Stomach smooth muscle (tissue), 2 donors: ENCODE results near the gene OGFRL1.
"Not testable (repeated sequence)": the region's sequence is repeated elsewhere in the genome, so short reads cannot be mapped to it uniquely, and the experiment has no call there.

Experiments used
- H3K27ac ChIP-seq: one replicate; pipeline ENCODE4 v1.7.0; 2013; ENCODE audit warnings: mild to moderate bottlenecking, low read length, inconsistent platforms
- H3K27me3 ChIP-seq, 2 donors: one replicate each; pipeline ENCODE4 v1.7.0; 2013; ENCODE audit warnings: low read length in 2 of 2; ENCODE audit not compliant: insufficient read depth in 2 of 2, control insufficient read depth in 1 of 2
- H3K36me3 ChIP-seq, 2 donors: one replicate each; pipeline ENCODE4 v1.7.0; 2013; ENCODE audit warnings: low read length in 2 of 2; ENCODE audit not compliant: control insufficient read depth in 2 of 2, insufficient read depth in 2 of 2
- H3K4me1 ChIP-seq: one replicate; pipeline ENCODE4 v1.7.0; 2013; ENCODE audit warnings: low read length; ENCODE audit not compliant: control insufficient read depth, insufficient read depth
- H3K4me3 ChIP-seq, 2 donors: one replicate each; pipeline ENCODE4 v1.7.0; 2013; ENCODE audit warnings: low read length in 2 of 2
- H3K9ac ChIP-seq, 2 donors: one replicate each; pipeline ENCODE4 v1.7.0; 2013; ENCODE audit warnings: low read length in 2 of 2, mild to moderate bottlenecking in 1 of 2
- H3K9me3 ChIP-seq, 2 donors: one replicate each; pipeline ENCODE4 v1.7.0; 2013; ENCODE audit warnings: low read length in 2 of 2; ENCODE audit not compliant: control insufficient read depth in 2 of 2
- donor health status: healthy.
- donor health status: Pancreatic carcinoma.

OGFRL1 gene

DNA sequence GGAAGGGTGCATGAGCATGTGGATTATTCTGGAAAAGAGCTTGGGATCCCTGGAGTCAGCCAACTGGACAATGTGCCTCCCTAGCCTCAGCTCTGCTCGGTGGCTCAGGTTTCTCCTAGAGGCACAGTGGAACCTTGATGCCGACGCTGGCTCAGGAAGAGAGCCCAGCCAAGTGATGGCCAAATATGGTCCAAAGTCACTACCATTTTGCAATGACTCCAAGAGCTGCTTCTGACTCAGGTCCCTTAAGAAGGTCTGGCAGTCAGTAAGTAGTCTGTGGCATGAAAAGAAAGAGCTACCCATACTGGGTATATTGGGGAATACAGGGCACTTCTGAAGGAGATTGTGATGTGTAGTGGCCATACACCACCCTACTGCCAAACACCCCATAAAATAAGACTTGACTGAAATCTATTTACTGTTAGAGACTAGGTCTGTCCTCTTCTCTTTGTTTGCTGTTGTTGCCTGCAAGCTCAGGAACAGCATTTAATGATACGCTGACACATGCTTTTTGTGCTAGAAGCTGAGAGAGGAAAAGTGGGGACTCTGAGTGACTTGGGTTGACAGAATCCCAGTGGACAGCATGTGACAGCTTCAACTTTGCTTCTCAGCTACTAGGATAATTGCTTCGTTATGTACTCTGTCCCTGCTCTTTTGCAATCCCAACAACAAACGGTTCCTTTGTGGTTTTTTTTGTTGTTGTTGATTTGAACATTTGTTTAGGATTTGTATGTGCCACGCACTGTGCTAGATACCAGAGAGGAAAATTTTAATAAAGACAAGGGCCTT is 30.3 kb upstream of the OGFRL1 start:
- Histone ChIP-seq H3K9me3 (no peaks in the 10 kb centered on the region), H3K36me3 (no peaks in the 10 kb centered on the region), H3K4me1 (no peaks in the 10 kb centered on the region), H3K4me3 (no peak overlapping the region), H3K9ac (no peak overlapping the region), H3K27ac (no peak overlapping the region), H3K27me3 (no peaks in the 10 kb centered on the region)

DNA sequence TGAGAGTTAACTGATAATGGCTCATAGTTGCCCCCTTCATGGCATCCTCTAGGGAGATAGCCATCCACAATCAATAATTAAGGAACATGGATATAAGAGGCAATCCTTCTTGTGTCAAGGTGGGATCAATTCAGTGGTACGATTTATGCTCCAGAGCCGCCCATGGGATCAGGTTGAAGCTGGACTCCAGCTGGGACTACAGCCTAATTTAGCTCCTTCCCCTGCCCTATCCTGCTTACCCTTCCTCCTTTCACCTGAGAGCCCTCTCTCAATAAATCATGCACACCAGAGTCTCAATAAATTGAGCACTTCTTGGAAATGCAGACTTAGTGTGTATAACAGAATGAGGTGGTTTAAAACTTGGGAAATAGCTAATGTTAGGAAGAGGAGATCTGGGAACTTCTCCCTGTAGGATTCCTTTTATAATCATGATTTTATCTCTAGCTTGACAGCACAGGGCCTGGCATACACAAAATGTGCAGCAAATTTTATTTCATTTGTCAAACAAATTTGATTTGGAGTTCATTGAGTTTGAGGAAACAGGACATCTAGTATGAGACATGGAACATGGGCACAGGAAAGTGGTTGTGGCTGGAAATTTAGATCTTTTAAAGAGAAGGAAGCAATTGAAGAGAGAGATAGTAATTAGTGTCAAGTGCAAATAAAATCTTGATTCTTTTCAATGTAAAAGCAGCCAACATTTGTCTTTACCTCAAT is 28.6 kb upstream of the OGFRL1 start:
- Histone ChIP-seq H3K36me3 (no peaks in the 10 kb centered on the region), H3K9ac (no peak overlapping the region), H3K9me3 (no peaks in the 10 kb centered on the region), H3K4me1 (no peaks in the 10 kb centered on the region), H3K4me3 (no peak overlapping the region), H3K27ac (no peak overlapping the region), H3K27me3 (no peaks in the 10 kb centered on the region)

DNA sequence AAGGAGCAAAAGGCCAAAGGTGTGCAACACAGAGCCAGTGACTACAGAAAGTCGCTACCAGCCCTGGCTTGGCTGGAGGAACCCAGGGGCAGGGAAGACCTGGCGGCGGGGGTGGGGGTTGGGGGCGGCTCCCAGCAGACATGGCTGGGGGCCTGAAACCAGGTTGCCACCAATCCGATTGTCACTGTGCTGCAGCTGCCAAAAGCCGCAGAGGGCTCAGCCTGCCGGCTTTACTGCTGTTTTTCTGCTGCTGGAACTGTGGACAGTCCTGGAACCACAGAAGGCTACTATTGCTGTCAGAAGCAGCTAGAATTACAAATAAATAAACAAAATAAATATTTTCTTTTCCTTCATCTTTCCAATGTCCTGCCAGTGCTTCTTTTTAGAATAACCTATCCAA is 25.7 kb upstream of the OGFRL1 start:
- Histone ChIP-seq H3K4me3 (no peak overlapping the region), H3K27me3 (no peaks in the 10 kb centered on the region)

DNA sequence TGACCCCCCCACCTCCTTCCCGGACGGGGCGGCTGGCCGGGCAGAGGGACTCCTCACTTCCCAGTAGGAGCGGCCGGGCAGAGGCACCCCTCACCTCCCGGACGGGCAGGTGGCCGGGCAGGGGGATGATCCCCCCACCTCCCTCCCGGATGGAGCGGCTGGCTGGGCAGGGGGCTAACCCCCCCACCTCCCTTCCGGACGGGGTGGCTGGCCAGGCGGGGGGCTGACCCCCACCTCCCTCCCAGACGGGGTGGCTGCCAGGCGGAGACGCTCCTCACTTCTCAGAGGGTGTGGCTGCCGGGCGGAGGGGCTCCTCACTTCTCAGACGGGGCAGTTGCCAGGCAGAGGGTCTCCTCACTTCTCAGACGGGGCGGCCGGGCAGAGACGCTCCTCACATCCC is 22.2 kb upstream of the OGFRL1 start:
- H3K4me1 ChIP-seq, H3K36me3 ChIP-seq, H3K27ac ChIP-seq, H3K27me3 ChIP-seq, H3K9ac ChIP-seq, H3K9me3 ChIP-seq, H3K4me3 ChIP-seq: not testable (repeated sequence)

More for the DNA sequence above, 25.7 kb upstream of the OGFRL1 start:
- no peak overlapping the region for H3K9ac ChIP-seq
- no peaks in the 10 kb centered on the region for H3K4me1 ChIP-seq
- H3K36me3 ChIP-seq: no peaks in the 10 kb centered on the region
- no peak overlapping the region for H3K27ac ChIP-seq
- no peaks in the 10 kb centered on the region for H3K9me3 ChIP-seq

DNA sequence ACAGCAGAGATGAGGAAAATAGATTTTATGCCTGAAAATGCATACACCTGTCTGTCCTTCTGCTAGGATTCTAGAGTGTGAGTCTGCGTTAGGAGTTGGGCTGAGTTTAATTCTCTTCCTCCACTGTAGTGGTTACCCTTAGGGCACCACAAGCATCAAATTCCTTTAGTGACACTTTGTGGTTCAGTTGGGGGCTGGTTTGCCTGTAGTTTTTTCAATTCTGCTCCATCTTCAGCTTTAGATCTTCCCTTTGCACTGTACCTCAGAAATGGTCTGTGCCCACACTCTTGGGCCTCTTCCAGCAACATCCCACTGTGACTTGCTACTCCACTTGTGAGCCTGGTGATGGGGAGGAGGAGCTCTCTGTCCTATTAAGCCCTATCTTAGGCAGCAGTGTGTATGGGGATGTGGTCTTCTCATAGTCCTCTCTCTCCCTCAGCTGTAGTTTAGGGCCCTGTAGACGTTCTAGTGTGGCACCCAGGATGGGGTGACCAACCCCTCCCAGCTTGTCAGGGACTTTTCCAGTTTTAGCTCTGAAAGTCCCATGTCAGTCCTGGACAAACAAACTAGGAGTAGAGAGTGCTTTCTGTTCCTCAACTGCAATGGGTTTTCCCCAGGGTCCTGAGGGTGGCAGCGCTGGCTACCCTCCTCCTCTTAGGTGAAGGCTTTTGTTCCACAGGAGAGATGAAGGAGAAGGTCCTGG is 19.7 kb upstream of the OGFRL1 start:
- H3K9me3 ChIP-seq: no peaks in the 10 kb centered on the region
- H3K4me1 ChIP-seq: no peaks in the 10 kb centered on the region
- H3K9ac ChIP-seq: no peak overlapping the region
- peaks cover 0 to 2% of the 10 kb centered on the region in 2 donors for H3K36me3 ChIP-seq
- no peaks in the 10 kb centered on the region for H3K27me3 ChIP-seq
- no peak overlapping the region for H3K4me3 ChIP-seq
- H3K27ac ChIP-seq: no peak overlapping the region

DNA sequence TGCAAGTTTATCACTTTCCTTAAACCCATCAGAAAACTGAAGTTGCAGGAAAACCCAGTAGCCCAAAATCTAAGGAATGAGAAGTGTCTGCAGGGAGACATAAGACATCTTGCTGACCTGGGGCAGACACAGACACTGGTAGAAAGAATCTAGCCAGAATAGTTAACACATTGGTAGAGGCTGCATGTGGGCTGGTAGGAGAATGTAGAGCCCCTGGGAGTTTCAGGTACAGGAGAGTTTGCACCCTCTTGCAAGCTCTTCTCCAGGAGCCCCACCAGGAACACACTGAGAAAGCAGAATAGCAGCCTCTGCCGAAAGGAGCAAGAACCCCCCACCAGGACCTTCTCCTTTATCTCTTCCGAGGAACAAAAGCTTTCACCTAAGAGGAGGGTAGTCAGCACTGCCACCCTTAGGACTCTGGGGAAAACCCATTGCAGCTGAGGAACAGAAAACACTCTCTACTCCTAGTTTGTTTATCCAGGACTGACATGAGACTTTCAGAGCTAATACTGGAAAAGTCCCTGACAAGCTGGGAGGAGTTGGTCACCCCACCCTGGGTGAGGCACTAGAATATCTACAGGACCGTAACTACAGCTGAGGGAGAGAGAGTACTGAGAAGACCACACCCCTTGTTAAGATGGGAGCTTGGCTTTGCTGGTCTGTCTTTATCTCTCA is 10.5 kb upstream of the OGFRL1 start:
- no peak overlapping the region for H3K4me3 ChIP-seq
- H3K4me1 ChIP-seq: no peaks in the 10 kb centered on the region
- H3K27me3 ChIP-seq: no peaks in the 10 kb centered on the region
- no peaks in the 10 kb centered on the region for H3K36me3 ChIP-seq
- no peaks in the 10 kb centered on the region for H3K9me3 ChIP-seq
- H3K27ac ChIP-seq: no peak overlapping the region
- no peak overlapping the region for H3K9ac ChIP-seq

DNA sequence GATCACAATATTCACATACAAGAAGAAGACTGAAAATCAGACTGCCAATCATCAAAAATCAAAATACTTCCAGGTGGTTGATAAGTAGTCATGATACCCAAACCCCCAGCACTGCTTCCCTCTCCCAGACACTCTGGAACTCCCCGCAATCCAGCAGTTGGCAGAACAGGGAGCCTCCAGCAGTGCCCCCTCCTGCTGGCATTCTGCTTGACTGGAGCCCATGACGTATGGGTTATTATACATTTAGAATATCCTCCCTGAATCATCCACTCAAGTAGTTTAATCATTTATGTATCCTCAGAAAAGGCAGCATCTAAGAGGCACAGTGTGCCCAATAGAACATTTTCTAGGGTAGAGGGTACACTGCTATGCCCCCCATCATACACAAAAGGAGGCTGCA is 9.3 kb upstream of the OGFRL1 start:
- H3K36me3 ChIP-seq: no peaks in the 10 kb centered on the region
- H3K4me1 ChIP-seq: no peaks in the 10 kb centered on the region
- no peak overlapping the region for H3K9ac ChIP-seq
- H3K9me3 ChIP-seq: no peaks in the 10 kb centered on the region
- H3K27me3 ChIP-seq: no peaks in the 10 kb centered on the region
- H3K4me3 ChIP-seq: no peak overlapping the region
- no peak overlapping the region for H3K27ac ChIP-seq

DNA sequence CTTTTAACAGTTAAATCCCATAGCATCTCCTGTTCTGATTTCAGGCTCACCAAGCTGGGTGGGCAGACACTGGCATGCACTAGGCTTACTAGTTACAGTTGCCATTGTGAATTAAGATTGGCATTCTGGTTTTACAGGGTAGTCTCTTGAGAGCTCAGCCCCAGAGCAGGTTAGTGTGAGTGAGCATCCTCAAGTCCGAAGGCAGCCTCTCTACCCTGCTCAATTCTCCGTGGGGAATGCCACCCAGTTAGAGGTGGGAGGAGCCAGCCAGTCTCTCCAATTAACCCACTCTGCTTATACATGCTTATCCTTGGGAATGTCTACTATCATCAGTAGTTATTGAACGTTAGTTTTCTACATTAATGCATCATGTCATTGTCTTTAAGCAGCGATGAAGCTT is 8.9 kb upstream of the OGFRL1 start:
- Histone ChIP-seq H3K9me3 (no peaks in the 10 kb centered on the region), H3K36me3 (no peaks in the 10 kb centered on the region), H3K4me3 (no peak overlapping the region), H3K9ac (no peak overlapping the region), H3K4me1 (no peaks in the 10 kb centered on the region), H3K27me3 (no peaks in the 10 kb centered on the region), H3K27ac (no peak overlapping the region)

DNA sequence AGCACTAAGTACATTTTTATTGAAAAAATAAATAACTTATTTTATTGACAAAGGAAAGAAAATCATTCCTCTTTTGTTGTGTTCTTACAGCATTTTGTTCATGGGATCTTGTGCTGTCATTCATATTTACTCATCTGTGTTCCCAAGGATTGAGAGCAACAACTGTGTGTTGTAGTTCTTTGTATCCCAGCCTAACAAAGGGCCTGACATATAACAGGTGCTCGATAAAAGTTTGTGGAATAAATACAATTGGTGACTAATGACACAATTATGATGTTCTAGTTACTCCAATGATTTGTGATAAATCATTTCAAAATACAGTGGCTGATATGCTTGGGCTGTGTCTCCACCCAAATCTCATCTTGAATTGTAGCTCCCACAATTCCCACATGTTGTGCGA is 7.9 kb upstream of the OGFRL1 start:
- H3K4me1 ChIP-seq: no peaks in the 10 kb centered on the region

DNA sequence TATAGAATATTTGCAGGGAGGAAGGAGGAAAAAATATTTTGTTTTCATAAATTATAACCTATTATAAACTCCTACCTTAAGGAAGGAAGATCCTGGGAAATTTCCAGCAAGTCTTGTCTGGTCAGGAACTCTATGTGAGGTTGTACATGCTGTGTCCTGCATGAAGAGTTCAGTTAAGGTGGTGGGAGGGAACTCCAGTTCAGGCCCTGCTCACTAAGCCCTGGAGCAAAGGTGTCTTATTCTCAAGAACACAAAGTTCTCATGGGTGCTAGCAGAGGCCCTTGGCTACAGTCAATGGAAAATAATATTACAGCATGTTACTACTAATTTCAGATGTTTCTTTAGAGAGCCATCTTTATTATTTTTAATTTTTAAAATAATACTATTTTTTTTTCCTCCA is 3.8 kb upstream of the OGFRL1 start:
- Histone ChIP-seq H3K27me3 (no peaks in the 10 kb centered on the region), H3K9ac (no peak overlapping the region), H3K9me3 (no peaks in the 10 kb centered on the region), H3K36me3 (no peaks in the 10 kb centered on the region), H3K27ac (no peak overlapping the region), H3K4me1 (peaks cover 9% of the 10 kb centered on the region), H3K4me3 (no peak overlapping the region)

More for the DNA sequence above, 7.9 kb upstream of the OGFRL1 start:
- Histone ChIP-seq H3K9ac (no peak overlapping the region), H3K4me3 (no peak overlapping the region), H3K36me3 (no peaks in the 10 kb centered on the region), H3K27ac (no peak overlapping the region), H3K27me3 (no peaks in the 10 kb centered on the region), H3K9me3 (no peaks in the 10 kb centered on the region)
